GM19328 (cell line): ENCODE measurements around the gene FDX1.
"Not testable (repeated sequence)": the region's sequence is repeated elsewhere in the genome, so short reads cannot be mapped to it uniquely, and the experiment has no call there.

Experiments
- ATAC-seq: cut with Tn5 transposase; IDR thresholded peaks from one replicate; pipeline ENCODE4 v1.9.1; 2021; ENCODE audit warnings: mild to moderate bottlenecking, moderate library complexity; ENCODE audit not compliant: unreplicated experiment

FDX1 gene, protein sequence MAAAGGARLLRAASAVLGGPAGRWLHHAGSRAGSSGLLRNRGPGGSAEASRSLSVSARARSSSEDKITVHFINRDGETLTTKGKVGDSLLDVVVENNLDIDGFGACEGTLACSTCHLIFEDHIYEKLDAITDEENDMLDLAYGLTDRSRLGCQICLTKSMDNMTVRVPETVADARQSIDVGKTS

DNA sequence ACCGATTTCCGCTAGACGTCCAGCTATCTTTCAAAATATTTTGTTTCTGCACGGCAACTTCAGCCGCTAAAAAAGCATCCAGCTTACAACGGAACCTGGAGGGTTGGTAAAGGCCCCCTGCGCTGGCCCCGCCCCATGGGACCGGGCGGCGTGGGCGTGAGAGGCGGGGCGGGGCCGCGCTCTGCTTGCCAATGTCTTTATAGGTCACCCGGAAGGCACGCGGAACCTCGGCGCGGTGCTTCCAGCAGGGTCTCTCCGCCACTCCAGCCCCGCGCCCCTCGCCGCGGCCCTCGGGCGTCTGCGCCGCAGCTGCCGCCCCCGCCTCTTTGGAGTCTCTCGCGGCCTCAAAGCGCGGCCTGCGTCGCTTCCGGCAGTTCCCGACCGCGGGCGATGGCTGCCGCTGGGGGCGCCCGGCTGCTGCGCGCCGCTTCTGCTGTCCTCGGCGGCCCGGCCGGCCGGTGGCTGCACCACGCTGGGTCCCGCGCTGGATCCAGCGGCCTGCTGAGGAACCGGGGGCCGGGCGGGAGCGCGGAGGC lies at the start of gene FDX1:
Gene FDX1, plus strand, starts transcription at position 218 of the 536 bp plus-strand sequence. Its CDS starts 173 bp downstream, at position 391.
- peak; percentile 89 for ATAC-seq

DNA sequence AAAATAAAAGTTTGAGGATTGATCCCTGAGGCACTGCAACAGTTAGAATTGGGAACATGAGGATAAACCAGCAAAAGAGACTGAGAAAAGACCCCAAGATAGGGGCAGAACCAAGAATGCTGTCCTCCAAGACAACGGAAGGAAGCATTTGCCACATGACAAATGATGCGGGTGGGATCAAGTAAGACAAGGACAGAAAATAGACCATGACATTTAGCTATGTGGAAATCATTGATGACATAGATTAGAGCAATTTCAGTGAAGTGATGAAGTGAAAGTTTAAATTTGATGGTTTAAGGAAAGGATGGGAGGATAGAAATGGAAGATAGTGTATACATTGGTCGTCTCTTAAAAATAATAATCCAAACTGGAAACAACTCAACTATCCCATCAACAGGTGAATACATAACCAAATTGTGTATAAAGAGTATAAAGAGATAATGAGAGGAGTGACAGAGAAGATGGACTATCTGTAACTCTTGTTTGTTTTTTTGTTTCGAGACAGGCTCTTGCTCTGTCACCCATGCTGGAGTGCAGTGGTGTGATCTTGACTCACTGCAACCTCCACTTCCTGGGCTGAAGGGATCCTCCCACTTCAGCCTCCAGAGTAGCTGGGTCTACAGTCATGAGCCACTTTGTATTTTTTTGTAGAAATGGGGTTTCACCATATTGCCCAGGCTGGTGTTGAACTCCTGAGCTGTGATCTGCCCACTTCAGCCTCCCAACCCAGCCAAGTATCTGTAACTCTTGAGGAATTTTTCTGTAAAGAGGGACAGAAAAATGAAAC lies 48.7 kb upstream of the FDX1 start:
- ATAC-seq = no peak

DNA sequence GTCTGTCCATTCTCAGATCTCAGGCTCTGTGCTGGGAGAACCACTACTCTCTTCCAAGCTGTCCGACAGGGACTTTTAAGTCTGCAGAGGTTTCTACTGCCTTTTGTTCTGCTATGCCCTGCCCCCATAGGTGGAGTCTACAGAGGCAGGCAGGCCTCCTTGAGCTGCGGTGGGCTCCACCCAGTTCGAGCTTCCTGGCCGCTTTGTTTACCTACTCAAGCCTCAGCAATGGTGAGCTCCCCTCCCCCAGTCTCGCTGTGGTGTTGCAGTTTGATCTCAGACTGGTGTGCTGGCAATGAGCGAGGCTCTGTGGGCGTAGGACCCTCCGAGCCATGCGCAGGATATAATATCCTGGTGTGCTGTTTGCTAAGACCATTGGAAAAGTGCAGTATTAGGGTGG lies 41.5 kb upstream of the FDX1 start:
- ATAC-seq = not testable (repeated sequence)

DNA sequence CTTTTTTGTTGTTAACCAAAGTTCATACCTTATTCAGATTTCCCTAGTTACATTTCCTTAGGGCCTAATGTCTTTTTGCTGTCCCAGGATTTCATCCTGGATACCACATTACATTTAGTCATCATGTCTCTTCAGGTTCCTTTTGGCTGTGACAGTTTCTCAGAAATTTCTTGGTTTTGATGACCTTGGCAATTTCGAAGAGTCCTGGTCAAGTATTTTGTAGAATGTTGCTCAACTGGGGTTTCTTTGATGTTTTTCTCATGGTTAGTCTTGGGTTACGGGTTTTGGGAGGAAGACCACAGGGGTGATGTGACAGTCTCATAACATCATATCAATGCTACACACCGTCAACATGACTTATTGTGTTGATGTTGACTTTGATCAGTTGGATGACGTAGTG lies 39.8 kb upstream of the FDX1 start:
- no peak for ATAC-seq

DNA sequence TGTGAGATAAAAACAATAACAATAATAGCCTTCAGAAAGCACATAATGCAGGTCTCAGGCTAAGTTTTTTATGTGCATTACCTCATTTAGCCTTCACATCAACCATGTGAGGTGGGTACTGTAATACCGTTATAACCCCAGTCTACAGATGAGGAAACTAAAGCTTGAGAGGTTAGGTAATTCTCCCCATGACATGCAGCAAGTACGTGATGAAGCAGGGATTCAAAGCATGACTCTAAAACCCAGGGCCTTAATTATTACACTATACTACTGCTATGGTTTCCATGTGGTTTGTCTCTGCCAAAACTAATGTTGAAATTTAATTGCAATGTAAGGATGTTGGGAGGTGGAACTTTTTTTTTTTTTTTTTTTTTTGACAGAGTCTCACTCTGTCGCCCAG lies 37.7 kb upstream of the FDX1 start:
- ATAC-seq = no peak

DNA sequence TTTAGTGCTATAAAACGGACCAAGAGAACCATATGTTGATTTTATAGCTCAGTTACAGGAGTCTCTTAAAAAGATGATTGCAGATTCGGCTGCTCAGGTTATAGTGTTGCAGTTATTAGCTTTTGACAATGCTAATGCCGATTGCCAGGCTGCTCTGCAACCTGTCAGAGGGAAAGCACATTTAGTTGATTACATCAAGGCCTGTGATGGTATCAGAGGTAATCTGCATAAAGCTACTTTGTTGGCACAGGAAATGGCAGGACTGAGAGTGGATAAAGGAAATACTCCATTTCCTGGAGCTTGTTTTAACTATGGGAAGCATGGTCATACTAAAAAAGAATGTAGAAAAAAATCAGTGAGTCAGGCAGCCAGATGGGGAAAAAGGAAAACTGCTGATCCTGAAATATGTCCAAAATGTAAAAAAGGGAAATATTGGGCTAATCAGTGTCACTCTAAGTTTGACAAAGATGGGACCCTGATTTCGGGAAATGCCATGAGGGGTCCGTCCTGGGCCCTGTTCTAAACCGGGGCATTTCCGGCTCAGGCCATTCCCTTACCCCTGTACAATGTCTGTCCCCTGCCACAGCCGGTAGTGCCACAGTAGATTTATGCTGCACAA lies 32.0 kb upstream of the FDX1 start:
- not testable (repeated sequence) for ATAC-seq

DNA sequence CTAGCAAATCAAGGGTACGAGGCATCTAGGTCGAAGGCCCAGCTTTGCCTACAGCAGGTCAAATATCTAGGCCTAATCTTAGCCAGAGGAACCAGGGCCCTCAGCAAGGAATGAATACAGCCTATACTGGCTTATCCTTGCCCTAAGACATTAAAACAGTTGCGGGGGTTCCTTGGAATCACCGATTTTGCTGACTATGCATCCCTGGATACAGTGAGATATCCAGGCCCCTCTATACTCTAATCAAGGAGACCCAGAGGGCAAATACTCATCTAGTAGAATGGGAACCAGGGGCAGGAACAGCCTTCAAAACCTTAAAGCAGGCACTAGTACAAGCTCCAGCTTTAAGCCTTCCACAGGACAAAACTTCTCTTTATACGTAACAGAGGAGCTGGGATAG lies 26.2 kb upstream of the FDX1 start:
- not testable (repeated sequence) for ATAC-seq

DNA sequence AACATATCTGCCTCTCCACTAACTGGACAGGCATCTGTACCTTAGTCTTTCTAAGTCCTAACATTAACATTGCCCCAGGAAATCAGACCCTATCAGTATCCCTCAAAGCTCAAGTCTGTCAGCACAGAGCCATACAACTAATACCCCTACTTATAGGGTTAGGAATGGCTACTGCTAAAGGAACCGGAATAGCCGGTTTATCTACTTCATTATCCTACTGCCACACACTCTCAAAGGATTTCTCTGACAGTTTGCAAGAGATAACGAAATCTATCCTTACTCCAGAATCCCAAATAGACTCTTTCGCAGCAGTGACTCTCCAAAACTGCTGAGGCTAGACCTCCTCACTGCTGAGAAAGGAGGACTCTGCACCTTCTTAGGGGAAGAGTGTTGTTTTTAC lies 24.1 kb upstream of the FDX1 start:
- ATAC-seq = not testable (repeated sequence)

DNA sequence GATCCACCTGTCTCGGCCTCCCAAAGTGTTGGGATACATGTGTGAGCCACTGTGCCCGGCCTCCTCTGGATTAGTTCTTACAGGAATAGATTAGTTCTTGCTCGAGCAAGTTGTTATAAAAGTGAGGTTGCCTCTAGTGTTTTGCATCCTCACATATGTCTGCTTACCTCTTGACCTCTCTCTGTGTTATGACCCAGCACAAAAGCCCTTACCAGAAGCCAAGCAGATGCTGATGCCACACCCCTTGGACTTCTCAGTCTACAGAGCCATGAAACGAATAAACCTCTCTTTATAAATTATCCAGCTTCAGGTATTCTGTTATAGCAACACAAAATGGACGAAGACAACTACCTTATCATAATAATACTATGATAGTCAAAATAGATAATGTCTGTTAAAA lies 22.4 kb upstream of the FDX1 start:
- ATAC-seq = no peak

DNA sequence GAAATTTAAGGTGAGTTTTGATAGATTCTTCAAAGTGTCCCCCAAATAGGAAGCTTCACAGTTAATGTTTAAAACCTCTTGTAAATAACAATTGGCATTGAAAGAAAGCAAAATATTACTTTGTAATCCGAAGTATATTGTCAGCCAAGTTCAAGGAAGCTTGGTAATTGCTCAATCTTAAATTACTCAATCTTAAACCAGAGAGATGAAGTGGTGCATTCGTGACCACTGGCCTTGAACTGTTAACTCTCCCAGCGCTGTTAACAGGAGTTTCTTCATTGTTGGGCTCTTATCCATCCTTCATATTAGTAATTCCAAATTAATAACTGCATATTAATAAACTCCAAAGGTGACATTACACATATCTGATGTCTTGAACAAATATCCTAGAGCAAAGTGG lies 20.6 kb upstream of the FDX1 start:
- ATAC-seq = no peak

DNA sequence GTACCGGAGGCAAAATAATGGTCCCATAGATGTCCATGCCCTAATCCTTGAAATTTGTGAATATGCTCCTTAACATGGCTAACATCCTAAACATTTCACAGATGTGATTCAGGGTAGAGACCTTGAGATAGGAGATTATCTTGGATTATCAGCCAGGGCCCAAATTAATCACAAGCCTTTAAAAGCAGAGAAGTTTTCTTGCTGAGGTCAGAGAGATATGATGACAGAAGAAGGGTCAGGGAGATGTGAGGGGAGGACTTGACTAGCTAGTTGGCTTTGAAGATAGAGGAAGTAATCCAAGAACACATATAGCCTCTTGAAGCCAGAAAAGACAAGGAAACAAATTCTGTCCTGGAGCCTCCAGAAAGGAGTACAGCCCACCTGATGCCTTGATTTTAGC lies 19.1 kb upstream of the FDX1 start:
- ATAC-seq = no peak

DNA sequence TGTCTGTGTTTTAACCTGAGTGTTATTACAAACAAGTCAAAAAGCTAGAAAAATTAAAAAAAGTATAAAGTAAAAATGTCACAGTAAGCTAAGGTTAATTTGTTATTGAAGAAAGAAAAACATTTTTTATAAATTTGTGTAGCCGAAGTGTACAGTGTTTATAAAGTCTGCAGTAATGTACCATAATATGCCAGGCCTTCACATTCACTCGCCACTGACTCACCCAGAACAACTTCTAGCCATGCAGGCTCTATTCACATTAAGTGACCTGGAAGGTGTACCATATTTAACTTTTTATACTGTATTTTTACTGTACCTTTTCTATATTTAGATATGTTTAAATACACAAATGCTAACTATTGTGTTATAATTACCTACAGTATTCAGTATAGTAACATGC lies 14.7 kb upstream of the FDX1 start:
- no peak for ATAC-seq

DNA sequence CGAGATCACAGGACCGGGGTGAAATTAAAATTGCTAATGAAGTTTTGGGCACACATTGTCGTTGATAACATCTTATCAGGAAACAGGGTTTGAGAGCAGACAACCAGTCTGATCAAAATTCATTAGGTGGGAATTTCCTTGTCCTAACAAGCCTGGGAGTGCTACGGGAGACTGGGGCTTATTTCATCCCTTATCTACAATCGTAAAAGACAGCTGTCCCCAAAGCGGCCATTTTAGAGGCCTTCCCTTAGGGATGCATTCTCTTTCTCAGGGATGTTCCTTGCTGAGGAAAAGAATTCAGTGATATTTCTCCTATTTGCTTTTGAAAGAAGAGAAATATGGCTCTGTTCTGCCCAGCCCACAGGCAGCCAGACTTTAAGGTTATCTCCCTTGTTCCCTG lies 8.1 kb upstream of the FDX1 start:
- not testable (repeated sequence) for ATAC-seq

DNA sequence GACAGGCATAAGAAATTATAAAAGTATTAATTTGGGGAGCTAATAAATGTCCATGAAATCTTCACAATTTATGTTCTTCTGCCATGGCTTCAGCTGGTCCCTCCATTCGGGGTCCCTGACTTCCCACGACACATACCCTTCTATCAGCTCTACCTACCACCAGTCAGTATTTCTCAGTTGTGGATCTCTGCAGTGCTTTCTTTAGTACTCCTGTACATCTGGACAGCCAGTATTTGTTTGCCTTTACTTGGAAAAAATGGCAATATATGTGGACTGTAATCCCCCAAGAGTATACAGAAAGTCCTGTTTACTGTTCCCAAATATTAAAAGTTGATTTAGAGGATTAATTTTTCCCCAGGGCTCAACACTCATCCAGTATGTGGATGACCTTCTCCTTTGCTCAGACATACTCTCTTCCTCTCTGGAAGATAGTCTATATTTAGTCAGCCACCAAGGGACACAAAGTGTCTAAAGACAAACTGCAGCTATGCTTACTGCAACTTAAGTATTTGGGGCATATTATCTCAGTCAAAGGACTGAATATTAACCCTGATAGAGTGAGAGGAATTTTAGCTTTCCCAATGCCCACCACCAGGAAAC lies 7.3 kb upstream of the FDX1 start:
- ATAC-seq = no peak

DNA sequence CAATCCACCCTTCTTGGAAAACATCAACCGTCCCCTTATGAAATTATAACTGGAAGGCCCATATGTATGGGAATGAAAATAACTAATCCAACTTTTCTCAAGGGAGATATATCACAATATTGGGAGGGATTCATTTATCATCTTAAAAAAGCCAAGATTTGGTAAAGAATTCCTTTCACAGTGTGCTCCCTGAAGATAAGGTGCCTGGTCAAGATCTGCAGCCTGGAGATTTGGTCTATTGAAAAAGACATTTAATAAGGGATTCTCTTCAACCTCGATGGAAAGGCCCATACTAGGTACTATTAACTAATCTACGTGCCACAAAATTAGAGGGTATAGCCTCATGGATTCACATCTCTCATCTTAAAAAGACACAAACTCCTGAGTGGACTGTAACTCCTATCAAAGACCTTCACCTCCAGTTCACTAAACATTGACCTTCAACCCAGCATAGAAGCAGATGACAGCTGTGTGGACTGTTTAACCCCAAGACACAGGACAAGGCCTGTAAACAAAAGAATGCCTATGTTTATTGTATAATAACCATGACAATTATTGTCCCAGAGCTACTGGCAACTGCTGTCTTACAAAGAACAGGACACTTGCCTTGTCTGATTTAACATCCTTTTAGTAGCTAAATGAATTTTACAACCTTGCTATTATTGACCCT lies 4.8 kb upstream of the FDX1 start:
- ATAC-seq = no peak

DNA sequence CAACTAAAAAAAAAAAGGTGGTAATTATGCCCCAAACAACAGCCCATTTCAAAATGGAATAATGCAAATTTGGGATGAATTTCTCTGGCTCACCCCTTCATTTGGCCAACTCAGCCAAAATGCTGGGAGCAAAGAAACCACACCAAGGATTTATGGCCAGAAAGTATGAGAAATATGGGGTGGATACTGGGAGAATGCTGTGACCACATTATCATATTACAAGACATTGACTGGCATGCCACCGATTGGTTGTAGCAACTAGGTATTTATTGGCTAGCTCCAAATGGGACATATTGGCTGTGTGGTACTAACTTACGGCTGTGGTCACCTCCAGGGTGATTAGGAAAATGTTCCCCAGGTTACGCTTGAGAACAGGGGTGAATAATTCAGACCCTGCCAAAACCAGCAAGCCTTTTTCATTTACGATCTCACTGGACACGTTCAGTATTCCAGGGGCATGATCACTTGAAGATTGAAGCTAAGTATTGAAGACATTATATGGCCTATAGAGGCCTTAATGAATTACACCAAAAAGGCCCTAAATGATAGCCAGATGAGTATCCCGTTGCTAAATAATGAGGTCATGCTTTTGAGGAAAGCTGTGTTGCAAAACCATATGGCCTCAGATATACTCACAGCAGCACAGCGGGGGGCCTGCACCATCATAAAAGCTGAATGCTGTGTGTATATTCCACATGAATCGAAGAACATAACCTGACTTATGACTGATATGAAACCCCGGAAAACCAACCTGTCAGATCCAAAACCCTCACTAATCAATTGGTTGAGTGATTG lies 3.8 kb upstream of the FDX1 start:
- no peak for ATAC-seq

DNA sequence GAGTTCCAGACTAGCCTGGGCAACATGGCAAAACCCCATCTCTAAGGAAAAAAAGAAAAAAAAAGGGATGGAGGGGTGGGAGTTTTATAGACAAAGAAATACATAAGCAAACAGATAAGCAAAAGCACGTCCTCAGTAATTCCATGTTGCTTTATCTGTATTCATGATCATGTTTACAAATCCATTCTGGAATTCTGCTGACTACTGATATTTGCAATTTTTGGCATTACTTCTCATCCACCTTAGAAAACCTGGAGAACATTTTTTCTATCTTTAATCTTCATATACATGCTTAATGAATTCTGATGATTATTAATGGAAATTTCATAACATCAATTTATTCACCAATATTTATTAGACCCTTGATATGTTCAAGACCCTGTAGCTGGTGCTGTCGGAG lies 1.7 kb upstream of the FDX1 start:
- ATAC-seq = no peak

DNA sequence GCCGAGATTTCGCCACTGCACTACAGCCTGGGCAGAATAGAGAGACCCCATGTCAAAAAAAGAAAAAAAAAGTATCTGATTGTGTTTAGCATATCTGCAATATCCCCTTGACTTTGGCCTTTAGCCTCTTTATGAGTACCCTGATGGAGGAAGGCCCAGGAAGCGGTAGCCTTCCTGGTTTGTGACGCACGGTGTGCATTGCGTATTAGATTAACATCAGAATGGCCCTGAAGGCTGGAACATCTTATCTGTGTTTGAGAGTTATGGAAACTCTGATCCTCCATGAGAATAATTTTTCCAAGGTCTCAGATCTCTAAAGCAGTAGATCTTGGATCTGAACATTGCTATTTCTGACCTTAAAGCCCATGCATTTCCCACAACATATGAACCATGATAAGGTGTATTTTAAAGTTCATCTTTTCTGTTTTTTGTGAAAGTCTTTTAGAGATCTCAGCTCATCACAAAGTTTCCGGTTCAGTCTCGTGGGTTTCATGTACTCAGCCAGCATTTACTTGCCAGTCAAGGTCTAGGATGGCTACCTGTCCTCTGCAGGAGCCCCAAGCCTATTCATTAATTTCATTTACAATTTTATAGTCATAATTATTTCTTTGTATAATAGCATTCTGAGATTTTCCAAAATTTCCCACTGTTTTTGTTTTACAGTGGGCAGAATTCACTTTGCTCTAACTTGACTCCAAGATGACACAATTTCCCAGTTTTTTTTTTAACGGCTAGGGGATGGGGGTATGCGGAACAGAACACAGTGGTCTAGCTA lies 605 bp upstream of the FDX1 start:
- ATAC-seq = no peak

DNA sequence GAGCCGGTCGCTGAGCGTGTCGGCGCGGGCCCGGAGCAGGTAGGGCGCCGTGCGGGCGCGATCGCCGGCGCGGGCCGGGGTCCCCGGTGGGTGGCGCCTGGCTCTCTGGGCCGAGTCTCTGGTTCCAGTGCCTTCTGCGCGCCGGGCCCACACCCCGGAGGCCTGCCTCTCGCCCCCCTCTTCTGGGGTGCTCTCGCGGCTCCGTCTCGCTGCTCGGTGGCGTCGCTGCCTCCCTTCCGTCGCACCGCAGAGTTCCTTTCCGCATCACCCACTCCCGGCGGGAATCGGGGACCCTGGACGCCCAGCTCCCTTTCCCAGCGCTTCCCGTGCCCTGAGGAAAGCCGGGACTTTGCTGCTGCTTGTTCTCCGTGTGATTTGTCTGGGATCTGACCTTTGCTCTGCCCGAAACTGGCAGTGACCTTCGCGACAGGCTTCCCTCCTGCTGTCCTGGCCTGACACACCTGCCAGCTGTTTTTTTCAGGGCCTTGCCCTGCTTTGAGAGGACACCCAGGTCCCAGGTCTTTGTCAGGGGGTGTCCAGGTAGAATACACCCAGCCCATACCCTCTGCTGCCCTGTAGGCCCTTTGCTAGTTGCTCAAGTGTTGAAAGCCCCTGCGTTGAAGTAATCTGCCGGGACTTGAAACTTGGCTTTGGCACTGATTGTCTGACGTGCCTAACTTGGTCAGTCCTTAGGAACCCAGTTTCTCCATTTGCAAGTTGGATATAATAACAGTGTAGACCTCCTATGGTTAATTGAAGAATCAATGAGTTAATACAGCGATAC lies 711 bp downstream of the FDX1 start:
- ATAC-seq = peak; percentile 39
